GM12875 (cell line): Measurements from ENCODE around the gene CDH13.

Source experiments
- H3K4me3 ChIP-seq: one replicate; pipeline ENCODE4 v1.5.1; 2011; ENCODE audit warnings: low read depth, low read length, control low read depth
- TF ChIP-seq, protein P1 (sequence below): IDR thresholded peaks from 2 replicates; pipeline ENCODE4 v1.5.1; 2011; ENCODE audit warnings: low read depth, mild to moderate bottlenecking, control low read depth, inconsistent platforms, low read length, moderate library complexity, borderline replicate concordance; ENCODE audit not compliant: insufficient read depth

The CDH13 gene

DNA sequence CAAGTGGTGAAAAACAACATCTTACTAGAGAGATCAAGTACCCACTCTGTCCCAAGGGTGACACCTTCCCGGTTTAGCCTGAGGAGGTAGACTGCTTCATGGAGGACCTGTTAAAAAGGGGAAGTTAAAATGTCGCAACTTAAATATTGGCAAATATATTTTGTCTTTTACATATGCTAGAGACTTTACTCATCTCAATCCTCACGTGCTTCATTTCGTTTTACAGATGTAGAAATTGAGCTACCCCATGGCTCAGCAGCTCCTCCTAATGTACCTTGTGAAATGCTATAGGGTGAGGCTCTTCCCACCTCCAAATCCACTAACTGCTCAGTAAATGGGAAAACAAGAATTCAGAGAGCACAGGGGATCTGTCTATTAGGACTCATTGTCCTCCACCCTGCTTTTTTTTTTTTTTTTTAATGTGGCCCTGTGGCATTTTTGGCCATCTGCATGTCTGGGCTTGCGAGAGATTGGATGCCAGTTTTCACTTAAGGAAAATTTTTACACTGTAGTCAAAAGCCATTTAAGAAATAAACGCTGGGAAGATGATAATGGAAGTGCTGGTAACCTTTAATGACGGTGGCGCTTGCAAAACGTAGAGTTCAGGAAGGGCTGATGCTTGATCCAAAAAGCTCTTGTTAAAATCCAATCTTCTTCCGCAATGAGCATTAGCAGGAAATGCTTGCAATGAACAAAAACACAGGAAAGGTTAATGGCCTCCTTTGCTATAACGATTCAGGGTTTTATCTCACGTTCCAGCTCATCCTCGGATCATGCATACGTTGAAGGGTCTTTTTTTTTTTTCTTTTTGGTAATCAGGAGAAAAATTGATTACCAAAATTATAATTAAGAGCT lies 1220.8 kb downstream of the CDH13 start:
- TF ChIP-seq, protein P1, sequence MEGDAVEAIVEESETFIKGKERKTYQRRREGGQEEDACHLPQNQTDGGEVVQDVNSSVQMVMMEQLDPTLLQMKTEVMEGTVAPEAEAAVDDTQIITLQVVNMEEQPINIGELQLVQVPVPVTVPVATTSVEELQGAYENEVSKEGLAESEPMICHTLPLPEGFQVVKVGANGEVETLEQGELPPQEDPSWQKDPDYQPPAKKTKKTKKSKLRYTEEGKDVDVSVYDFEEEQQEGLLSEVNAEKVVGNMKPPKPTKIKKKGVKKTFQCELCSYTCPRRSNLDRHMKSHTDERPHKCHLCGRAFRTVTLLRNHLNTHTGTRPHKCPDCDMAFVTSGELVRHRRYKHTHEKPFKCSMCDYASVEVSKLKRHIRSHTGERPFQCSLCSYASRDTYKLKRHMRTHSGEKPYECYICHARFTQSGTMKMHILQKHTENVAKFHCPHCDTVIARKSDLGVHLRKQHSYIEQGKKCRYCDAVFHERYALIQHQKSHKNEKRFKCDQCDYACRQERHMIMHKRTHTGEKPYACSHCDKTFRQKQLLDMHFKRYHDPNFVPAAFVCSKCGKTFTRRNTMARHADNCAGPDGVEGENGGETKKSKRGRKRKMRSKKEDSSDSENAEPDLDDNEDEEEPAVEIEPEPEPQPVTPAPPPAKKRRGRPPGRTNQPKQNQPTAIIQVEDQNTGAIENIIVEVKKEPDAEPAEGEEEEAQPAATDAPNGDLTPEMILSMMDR, result no peak
- H3K4me3 ChIP-seq, result no peak overlapping the region

DNA sequence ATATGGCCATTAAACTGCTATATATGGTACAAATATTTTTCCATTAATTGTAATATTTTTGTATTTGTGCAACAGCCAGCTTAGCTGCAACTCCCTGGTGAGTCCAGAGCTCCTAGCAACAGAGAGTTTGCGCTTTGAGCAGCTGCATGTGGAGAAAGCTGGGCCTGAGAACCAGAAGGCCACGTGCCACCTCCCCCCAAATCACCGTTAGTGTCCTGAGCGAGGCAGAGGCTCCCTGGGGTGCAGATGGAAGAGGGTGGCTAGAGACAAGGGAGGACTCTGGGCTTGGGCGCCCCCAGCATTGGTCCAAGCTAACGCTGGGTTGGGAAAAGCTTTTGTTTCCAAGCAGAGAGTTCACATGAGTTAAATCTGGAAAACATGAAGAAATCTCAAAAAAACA lies 1222.7 kb downstream of the CDH13 start:
- H3K4me3 ChIP-seq, result no peak overlapping the region
- TF ChIP-seq, protein P1, result no peak
